GM19240 (cell line): ENCODE data around the gene PCGF3.

Experiments
- DNase-seq: peaks from one replicate; pipeline ENCODE4 v3.0.0; 2011; ENCODE audit warnings: low spot score; ENCODE audit not compliant: insufficient read length

PCGF3 gene

GRCh38 chr4:780716-781492, 75.3 kb downstream of the PCGF3 start:
- DNase-seq = no peak

GRCh38 chr4:781493-782216, 76.0 kb downstream of the PCGF3 start:
- DNase-seq = peak; percentile 94

- DNase-seq = no peak
These were observed 79.0 kb downstream of the PCGF3 start for GRCh38 chr4:784401-785331.

GRCh38 chr4:785332-786073, 79.9 kb downstream of the PCGF3 start:
- DNase-seq = no peak

- DNase-seq = no peak
These were observed 80.6 kb downstream of the PCGF3 start for GRCh38 chr4:786074-786741.

- DNase-seq = no peak
These were observed 81.2 kb downstream of the PCGF3 start for GRCh38 chr4:786861-787300.

GRCh38 chr4:787561-787981, 81.9 kb downstream of the PCGF3 start:
- DNase-seq = no peak

GRCh38 chr4:788006-788635, 82.5 kb downstream of the PCGF3 start:
- no peak for DNase-seq

- DNase-seq = no peak
These were observed 83.1 kb downstream of the PCGF3 start for GRCh38 chr4:788636-789297.

GRCh38 chr4:789571-790465, 84.2 kb downstream of the PCGF3 start:
- no peak for DNase-seq

GRCh38 chr4:790466-790820, 84.8 kb downstream of the PCGF3 start:
- no peak for DNase-seq

- DNase-seq = no peak
These were observed 85.7 kb downstream of the PCGF3 start for GRCh38 chr4:791252-791897.

GRCh38 chr4:791898-792625, 86.4 kb downstream of the PCGF3 start:
- DNase-seq = no peak

- no peak for DNase-seq
These were observed 87.0 kb downstream of the PCGF3 start for GRCh38 chr4:792626-793092.

GRCh38 chr4:793093-793861, 87.6 kb downstream of the PCGF3 start:
- no peak for DNase-seq

GRCh38 chr4:793941-794621, 88.4 kb downstream of the PCGF3 start:
- no peak for DNase-seq
